ENCODE data around the gene SAMHD1.

- TF ChIP-seq EP300 (IDR thresholded peaks at IDR 0.05) (no peak), CTCF (IDR thresholded peaks at IDR 0.05) (no peak)
These were observed 77.9 kb downstream of the SAMHD1 start for GRCh38 chr20:36873498-36874189.
